ENCODE data around the gene IST1.

DNA sequence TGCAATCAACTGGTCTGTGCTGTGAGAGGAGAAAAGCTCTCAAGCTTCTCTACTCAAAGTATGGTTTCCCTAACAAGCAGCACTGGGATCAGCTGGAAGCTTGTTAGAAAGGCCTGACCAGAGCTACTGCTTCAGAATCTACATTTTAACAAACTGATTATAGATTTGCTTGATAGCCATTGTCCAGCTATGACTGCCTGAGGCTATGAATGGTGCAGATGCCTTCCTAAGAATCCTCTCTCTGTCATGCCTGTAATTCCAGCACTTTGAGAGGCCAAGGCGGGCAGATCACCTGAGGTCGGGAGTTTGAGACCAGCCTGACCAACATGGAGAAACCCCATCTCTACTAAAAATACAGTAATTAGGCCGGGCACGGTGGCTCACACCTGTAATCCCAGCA, 76.2 kb downstream of the IST1 start:
- TF ChIP-seq, protein P1, sequence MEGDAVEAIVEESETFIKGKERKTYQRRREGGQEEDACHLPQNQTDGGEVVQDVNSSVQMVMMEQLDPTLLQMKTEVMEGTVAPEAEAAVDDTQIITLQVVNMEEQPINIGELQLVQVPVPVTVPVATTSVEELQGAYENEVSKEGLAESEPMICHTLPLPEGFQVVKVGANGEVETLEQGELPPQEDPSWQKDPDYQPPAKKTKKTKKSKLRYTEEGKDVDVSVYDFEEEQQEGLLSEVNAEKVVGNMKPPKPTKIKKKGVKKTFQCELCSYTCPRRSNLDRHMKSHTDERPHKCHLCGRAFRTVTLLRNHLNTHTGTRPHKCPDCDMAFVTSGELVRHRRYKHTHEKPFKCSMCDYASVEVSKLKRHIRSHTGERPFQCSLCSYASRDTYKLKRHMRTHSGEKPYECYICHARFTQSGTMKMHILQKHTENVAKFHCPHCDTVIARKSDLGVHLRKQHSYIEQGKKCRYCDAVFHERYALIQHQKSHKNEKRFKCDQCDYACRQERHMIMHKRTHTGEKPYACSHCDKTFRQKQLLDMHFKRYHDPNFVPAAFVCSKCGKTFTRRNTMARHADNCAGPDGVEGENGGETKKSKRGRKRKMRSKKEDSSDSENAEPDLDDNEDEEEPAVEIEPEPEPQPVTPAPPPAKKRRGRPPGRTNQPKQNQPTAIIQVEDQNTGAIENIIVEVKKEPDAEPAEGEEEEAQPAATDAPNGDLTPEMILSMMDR (conservative IDR thresholded peaks at IDR 0.05 in 1 of 2, IDR thresholded peaks at IDR 0.05 in 1 of 2; ENCODE audit: low read depth in 1 of 2, low read length in 2 of 2) = no peak
- TF ChIP-seq EZH2 (IDR thresholded peaks at IDR 0.05; ENCODE audit: low read length, missing control alignments) = no peak

Data from fibroblast of lung (primary cell).